CD4-positive, alpha-beta T cell treated with Interleukin-4 for 4 hours (primary cell): ENCODE results near the gene ALDH7A1.
"Not testable (repeated sequence)": the region's sequence is repeated elsewhere in the genome, so short reads cannot be mapped to it uniquely, and the experiment has no call there.

Experiments
- DNase-seq: peaks from one replicate; pipeline ENCODE4 v3.0.0-alpha.2; 2020

The ALDH7A1 gene

GRCh38 chr5:126591549-126591948 lies 3.5 kb downstream of the ALDH7A1 start:
- no peak for DNase-seq

GRCh38 chr5:126589536-126590297 lies 5.3 kb downstream of the ALDH7A1 start:
- DNase-seq: no peak

GRCh38 chr5:126587551-126588390 lies 7.2 kb downstream of the ALDH7A1 start:
- no peak for DNase-seq

- no peak for DNase-seq
Observed at GRCh38 chr5:126583761-126584160, 11.3 kb downstream of the ALDH7A1 start.

- DNase-seq: no peak
Observed at GRCh38 chr5:126579716-126580115, 15.3 kb downstream of the ALDH7A1 start.

- no peak for DNase-seq
Observed at GRCh38 chr5:126577415-126577814, 17.6 kb downstream of the ALDH7A1 start.

- no peak for DNase-seq
Observed at GRCh38 chr5:126576974-126577373, 18.0 kb downstream of the ALDH7A1 start.

GRCh38 chr5:126575644-126576043 lies 19.4 kb downstream of the ALDH7A1 start:
- DNase-seq: no peak

- no peak for DNase-seq
Observed at GRCh38 chr5:126568206-126568755, 26.7 kb downstream of the ALDH7A1 start.

- DNase-seq: no peak
Observed at GRCh38 chr5:126562823-126563222, 32.2 kb downstream of the ALDH7A1 start.

- no peak for DNase-seq
Observed at GRCh38 chr5:126561908-126562307, 33.1 kb downstream of the ALDH7A1 start.

- DNase-seq: not testable (repeated sequence)
Observed at GRCh38 chr5:126555101-126555500, 39.9 kb downstream of the ALDH7A1 start.

GRCh38 chr5:126552614-126553013 lies 42.4 kb downstream of the ALDH7A1 start:
- no peak for DNase-seq

GRCh38 chr5:126544087-126544740 lies 50.8 kb downstream of the ALDH7A1 start:
- DNase-seq: peak; percentile 23

GRCh38 chr5:126543660-126544059 lies 51.4 kb downstream of the ALDH7A1 start:
- no peak for DNase-seq

- no peak for DNase-seq
Observed at GRCh38 chr5:126543009-126543408, 52.0 kb downstream of the ALDH7A1 start.

- DNase-seq: no peak
Observed at GRCh38 chr5:126542441-126542840, 52.6 kb downstream of the ALDH7A1 start.

- no peak for DNase-seq
Observed at GRCh38 chr5:126540631-126541030, 54.4 kb downstream of the ALDH7A1 start.

- no peak for DNase-seq
Observed at GRCh38 chr5:126538579-126538978, 56.4 kb downstream of the ALDH7A1 start.

GRCh38 chr5:126536874-126537273 lies 58.1 kb downstream of the ALDH7A1 start:
- no peak for DNase-seq

GRCh38 chr5:126535856-126536545 lies 59.0 kb downstream of the ALDH7A1 start:
- no peak for DNase-seq

- no peak for DNase-seq
Observed at GRCh38 chr5:126534553-126534952, 60.5 kb downstream of the ALDH7A1 start.
